Left ventricle myocardium inferior (tissue), 1 donor: Measurements from ENCODE around the gene BBIP1. TPM values are rescaled to one million over a fixed set of nuclear protein-coding genes. Genes with fewer than 3 reads are reported as not detected.
A peak's percentile ranks its signal among the peaks of the same experiment; 100 is the strongest.
"Not testable (repeated sequence)": the region's sequence is repeated elsewhere in the genome, so short reads cannot be mapped to it uniquely, and the experiment has no call there.

ENCODE experiments used
- DNase-seq: peaks from one replicate; pipeline ENCODE4 v3.0.0-alpha.2; 2020
- H3K27ac ChIP-seq: fragments of 200-600 bp; replicated peaks from 2 replicates; pipeline ENCODE4 v1.8.0; 2021
- H3K27me3 ChIP-seq: fragments of 200-600 bp; 2 replicates; pipeline ENCODE4 v1.8.0; 2021; ENCODE audit warnings: low read depth
- H3K36me3 ChIP-seq: fragments of 200-600 bp; 2 replicates; pipeline ENCODE4 v1.8.0; 2021
- H3K4me1 ChIP-seq: fragments of 200-600 bp; 2 replicates; pipeline ENCODE4 v1.8.0; 2021
- H3K4me3 ChIP-seq: fragments of 200-600 bp; 2 replicates; pipeline ENCODE4 v1.8.0; 2021; ENCODE audit warnings: mild to moderate bottlenecking, moderate library complexity
- H3K9me3 ChIP-seq: fragments of 200-600 bp; replicated peaks from 2 replicates; pipeline ENCODE4 v1.8.0; 2021
- intact Hi-C: fragments of 100-400 bp; cut with micrococcal nuclease; formaldehyde crosslinking; loops from one replicate; pipeline ENCODE4 v1.11.0; 2022
- total RNA-seq: library from RNA; stranded (reverse); fragmentation: NEBNext Ultra II Directional; extraction: Animal tissue kit (Norgen Biotek cat#: 25700); gene quantifications from one replicate; pipeline ENCODE4 v1.2.1, GENCODE V29; 2021
- TF ChIP-seq, protein P1 (sequence below): fragments of 200-600 bp; IDR thresholded peaks from 2 replicates; pipeline ENCODE4 v1.8.0; 2021; ENCODE audit warnings: antibody characterized with exemption, mild to moderate bottlenecking, borderline replicate concordance
- donor health status: DM: no; HTN: yes; CAD: no; lungs with severe emphysema.

The BBIP1 gene
- total RNA-seq, 1 donor from 2014 or later = 25.1 TPM

DNA sequence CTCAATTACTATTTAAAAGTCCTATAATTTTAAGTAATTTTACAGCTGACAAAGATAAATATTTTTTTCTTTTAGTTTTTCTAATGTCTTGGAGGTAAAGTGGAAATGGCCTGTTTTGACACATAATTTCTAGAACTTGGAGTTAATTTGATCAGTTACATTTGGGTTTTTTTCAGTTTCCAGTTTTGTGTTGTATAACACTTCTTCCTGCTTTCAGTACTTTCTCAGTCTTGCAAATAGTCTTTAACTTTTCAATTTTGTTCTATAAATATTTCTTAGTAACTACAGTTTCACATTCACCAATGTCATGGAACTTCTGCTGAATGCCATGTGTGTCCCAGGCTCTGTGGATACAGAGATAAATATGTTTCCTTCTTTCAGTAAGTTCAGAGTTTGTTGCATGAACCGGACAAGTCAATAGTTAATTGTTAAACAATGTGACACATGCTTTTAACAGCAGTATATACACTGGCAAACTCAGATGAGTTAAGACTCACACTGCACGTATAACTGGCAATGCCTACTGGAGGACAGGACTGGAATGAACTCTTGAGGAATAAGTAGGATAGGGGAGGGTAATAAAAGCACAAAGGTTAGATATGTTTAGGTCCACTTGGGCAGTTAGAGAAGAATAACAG, 5.0 kb upstream of the BBIP1 start:
- TF ChIP-seq, protein P1, sequence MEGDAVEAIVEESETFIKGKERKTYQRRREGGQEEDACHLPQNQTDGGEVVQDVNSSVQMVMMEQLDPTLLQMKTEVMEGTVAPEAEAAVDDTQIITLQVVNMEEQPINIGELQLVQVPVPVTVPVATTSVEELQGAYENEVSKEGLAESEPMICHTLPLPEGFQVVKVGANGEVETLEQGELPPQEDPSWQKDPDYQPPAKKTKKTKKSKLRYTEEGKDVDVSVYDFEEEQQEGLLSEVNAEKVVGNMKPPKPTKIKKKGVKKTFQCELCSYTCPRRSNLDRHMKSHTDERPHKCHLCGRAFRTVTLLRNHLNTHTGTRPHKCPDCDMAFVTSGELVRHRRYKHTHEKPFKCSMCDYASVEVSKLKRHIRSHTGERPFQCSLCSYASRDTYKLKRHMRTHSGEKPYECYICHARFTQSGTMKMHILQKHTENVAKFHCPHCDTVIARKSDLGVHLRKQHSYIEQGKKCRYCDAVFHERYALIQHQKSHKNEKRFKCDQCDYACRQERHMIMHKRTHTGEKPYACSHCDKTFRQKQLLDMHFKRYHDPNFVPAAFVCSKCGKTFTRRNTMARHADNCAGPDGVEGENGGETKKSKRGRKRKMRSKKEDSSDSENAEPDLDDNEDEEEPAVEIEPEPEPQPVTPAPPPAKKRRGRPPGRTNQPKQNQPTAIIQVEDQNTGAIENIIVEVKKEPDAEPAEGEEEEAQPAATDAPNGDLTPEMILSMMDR = no peak
- Histone ChIP-seq H3K27ac (no peak overlapping the region), H3K9me3 (no peaks in the 10 kb centered on the region), H3K36me3 (no peaks in the 10 kb centered on the region), H3K4me1 (peaks cover 79% of the 10 kb centered on the region), H3K27me3 (no peaks in the 10 kb centered on the region), H3K4me3 (no peak overlapping the region)
- intact Hi-C loops = no loop called here
- DNase-seq = no peak

DNA sequence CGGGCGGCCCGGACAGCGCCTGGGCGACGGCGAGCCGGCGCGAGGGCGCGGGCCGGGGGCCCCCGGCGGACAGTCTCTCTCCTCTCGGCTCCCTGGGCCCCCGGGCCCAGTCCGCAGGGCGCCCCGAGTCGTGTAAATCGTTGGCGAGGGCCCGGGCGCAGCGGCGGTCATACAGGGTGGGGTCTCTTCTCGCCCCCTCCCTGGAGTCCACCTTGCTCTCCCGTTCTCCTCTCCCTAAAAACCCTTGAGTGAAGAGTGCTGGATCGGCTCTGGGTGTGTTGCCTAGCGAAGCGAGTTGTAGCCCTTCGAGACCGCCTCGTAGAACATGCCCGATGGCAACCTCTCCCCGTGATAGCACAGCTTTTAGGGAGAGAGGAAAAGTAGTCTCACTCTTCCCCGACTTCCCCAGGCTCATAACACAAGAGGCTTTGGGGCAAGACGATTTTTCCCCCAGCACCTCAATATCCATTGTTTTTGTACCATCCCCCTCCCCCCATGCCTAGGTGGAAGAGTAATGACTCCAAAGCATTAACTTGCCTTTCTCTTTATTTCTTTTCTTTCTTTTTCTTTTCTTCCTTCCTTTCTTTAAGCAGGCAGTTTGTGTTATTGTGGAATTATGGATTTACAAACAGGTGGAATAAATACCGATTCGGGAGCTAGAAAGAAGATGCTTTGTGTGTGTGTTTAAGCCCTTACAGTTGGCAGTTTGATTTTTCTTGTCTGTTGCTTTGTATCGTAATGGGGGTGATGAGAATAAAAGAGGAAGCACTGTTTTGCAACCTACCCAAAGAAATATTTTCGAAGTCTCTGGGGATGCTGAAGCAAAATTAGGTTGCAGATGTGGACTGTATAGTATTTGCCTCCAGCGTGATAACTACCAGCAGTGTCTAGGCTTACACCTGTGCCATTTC, 1.2 kb upstream of the BBIP1 start:
- no peak for DNase-seq
- TF ChIP-seq, protein P1 = no peak
- no peaks in the 10 kb centered on the region for H3K36me3 ChIP-seq

GRCh38 chr10:110919349-110919931, 460 bp upstream of the BBIP1 start, which contains the start of gene SHOC2:
Gene SHOC2, plus strand, starts transcription at chr10:110919604. Its CDS starts 44,755 bp downstream, at chr10:110964359.
- H3K27me3 ChIP-seq = no peaks in the 10 kb centered on the region
- H3K9me3 ChIP-seq = no peaks in the 10 kb centered on the region
- H3K4me1 ChIP-seq = peaks cover 67% of the 10 kb centered on the region
- TF ChIP-seq, protein P1 = peak; percentile 42
- intact Hi-C loops = no loop called here
- H3K27ac ChIP-seq = peak within 1 kb of the TSS; percentile 99
- peak; percentile 99 for DNase-seq
- no peaks in the 10 kb centered on the region for H3K36me3 ChIP-seq
- H3K4me3 ChIP-seq = peak within 1 kb of the TSS; percentile 82

More for the DNA sequence above, 1.2 kb upstream of the BBIP1 start:
- no peaks in the 10 kb centered on the region for H3K9me3 ChIP-seq
- no peaks in the 10 kb centered on the region for H3K27me3 ChIP-seq
- H3K4me1 ChIP-seq = peaks cover 73% of the 10 kb centered on the region
- peak overlapping the region; percentile 82 for H3K4me3 ChIP-seq
- intact Hi-C loops = no loop called here
- H3K27ac ChIP-seq = peak overlapping the region; percentile 99

GRCh38 chr10:110918269-110918642, 724 bp downstream of the BBIP1 start:
- Histone ChIP-seq H3K36me3 (no peaks in the 10 kb centered on the region), H3K4me3 (peak overlapping the region; percentile 82), H3K9me3 (no peaks in the 10 kb centered on the region), H3K27me3 (no peaks in the 10 kb centered on the region), H3K4me1 (peaks cover 55% of the 10 kb centered on the region), H3K27ac (peak overlapping the region; percentile 99)
- DNase-seq = peak; percentile 97
- intact Hi-C loops = no loop called here
- TF ChIP-seq, protein P1 = peak; percentile 30

GRCh38 chr10:110916554-110917346, 2.2 kb downstream of the BBIP1 start:
- H3K9me3 ChIP-seq = no peaks in the 10 kb centered on the region
- H3K4me3 ChIP-seq = no peak overlapping the region
- H3K27me3 ChIP-seq = no peaks in the 10 kb centered on the region
- peaks cover 40% of the 10 kb centered on the region for H3K4me1 ChIP-seq
- TF ChIP-seq, protein P1 = no peak
- no peak for DNase-seq
- H3K27ac ChIP-seq = no peak overlapping the region
- H3K36me3 ChIP-seq = no peaks in the 10 kb centered on the region
- intact Hi-C loops = no loop called here

- peaks cover 29% of the 10 kb centered on the region for H3K4me1 ChIP-seq
- H3K9me3 ChIP-seq, H3K27me3 ChIP-seq, H3K4me3 ChIP-seq, H3K27ac ChIP-seq, H3K36me3 ChIP-seq, intact Hi-C loops, DNase-seq: not testable (repeated sequence)
Measured at GRCh38 chr10:110915600-110915999, 3.4 kb downstream of the BBIP1 start.
